ENCODE results near the gene NT5C2. TPM values are rescaled to one million over a fixed set of nuclear protein-coding genes. Genes with fewer than 3 reads are reported as not detected.

Gene NT5C2
- total RNA-seq, 2 experiments from 2014 or later = 39.3 to 44.3 TPM

DNA sequence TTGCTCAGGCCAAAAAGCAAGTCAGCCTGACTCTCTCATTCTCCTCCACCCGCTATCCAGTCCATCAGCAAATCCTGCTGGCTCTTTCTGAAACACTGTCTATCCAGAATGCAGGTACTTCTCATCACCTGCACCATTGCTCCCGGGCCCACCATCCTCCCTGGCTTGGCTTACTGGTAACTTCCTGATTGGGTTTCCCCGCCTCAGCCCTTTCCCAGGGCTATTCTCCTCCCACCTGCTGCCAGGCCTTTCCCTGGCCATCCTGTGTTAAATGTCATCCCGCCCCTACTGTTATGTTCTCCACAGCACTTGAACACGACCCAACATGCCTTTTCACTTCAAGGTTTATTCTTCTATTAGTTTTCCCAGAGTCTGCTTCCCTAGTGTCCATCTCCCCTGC is 150.9 kb downstream of the NT5C2 start:
- DNase-seq = no peak
- Mint-ChIP-seq H3K4me3 (no peak overlapping the region), H3K27me3 (ENCODE audit: low read depth) (no peaks in the 10 kb centered on the region), H3K9me3 (no peaks in the 10 kb centered on the region), H3K36me3 (ENCODE audit: low read depth) (no peaks in the 10 kb centered on the region), H3K4me1 (ENCODE audit: low read depth) (no peaks in the 10 kb centered on the region), H3K27ac (no peak overlapping the region)
- intact Hi-C loops (cut with micrococcal nuclease) = no loop called here
- CTCF ChIA-PET = no interaction called here

DNA sequence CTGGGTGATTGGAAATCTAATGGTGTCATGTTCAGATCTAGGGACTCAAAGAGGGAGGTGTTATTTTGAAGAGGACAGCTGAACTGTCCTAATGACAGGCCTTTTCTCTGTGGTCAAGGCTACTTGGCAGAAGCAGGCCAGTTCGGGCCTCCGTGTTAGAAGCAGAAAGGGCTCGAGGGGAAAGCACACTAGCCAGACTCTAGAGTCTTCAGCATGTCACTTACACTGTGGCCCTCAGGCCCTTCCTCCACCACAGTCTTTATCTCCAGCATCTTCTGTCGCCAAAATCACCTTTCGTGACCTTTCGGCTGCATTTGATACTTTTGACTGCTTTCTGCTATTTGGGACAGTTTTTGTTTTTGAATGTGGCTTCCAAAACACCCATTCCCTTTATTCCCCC is 151.7 kb downstream of the NT5C2 start:
- CTCF ChIA-PET = no interaction called here
- intact Hi-C loops (cut with micrococcal nuclease) = no loop called here

GRCh38 chr10:103040418-103040817 is 152.7 kb downstream of the NT5C2 start:
- no peak for DNase-seq
- Mint-ChIP-seq H3K27me3 (ENCODE audit: low read depth) (no peaks in the 10 kb centered on the region), H3K4me1 (ENCODE audit: low read depth) (no peaks in the 10 kb centered on the region), H3K36me3 (ENCODE audit: low read depth) (no peaks in the 10 kb centered on the region), H3K4me3 (no peak overlapping the region), H3K9me3 (no peaks in the 10 kb centered on the region), H3K27ac (no peak overlapping the region)
- CTCF ChIA-PET = interaction anchor here (1.1 kb wide), 1 partner anchor 14 kb away, joined by 3 read pairs; no protein-coding TSS in a partner anchor
- intact Hi-C loops (cut with micrococcal nuclease) = no loop called here

More for the DNA sequence above, 151.7 kb downstream of the NT5C2 start:
- no peaks in the 10 kb centered on the region for H3K4me1 Mint-ChIP-seq (ENCODE audit: low read depth)
- no peak for DNase-seq
- no peaks in the 10 kb centered on the region for H3K27me3 Mint-ChIP-seq (ENCODE audit: low read depth)
- no peak overlapping the region for H3K27ac Mint-ChIP-seq
- no peaks in the 10 kb centered on the region for H3K9me3 Mint-ChIP-seq
- no peaks in the 10 kb centered on the region for H3K36me3 Mint-ChIP-seq (ENCODE audit: low read depth)
- H3K4me3 Mint-ChIP-seq = no peak overlapping the region

- no peak for DNase-seq
- H3K4me1 Mint-ChIP-seq (ENCODE audit: low read depth) = no peaks in the 10 kb centered on the region
- no peaks in the 10 kb centered on the region for H3K36me3 Mint-ChIP-seq (ENCODE audit: low read depth)
- no peaks in the 10 kb centered on the region for H3K27me3 Mint-ChIP-seq (ENCODE audit: low read depth)
- H3K4me3 Mint-ChIP-seq = no peak overlapping the region
- CTCF ChIA-PET = no interaction called here
- intact Hi-C loops (cut with micrococcal nuclease) = no loop called here
- no peak overlapping the region for H3K27ac Mint-ChIP-seq
- no peaks in the 10 kb centered on the region for H3K9me3 Mint-ChIP-seq
These were observed 154.5 kb downstream of the NT5C2 start for GRCh38 chr10:103038570-103038969.

Other genes with a start within 250 kb of the NT5C2 start
- gene RPEL1, start 52.6 kb upstream of the NT5C2 start, total RNA-seq = under 1 TPM in 1 of 2 experiments, not detected in 1; 0.17 TPM
- gene INA, start 83.9 kb upstream of the NT5C2 start, total RNA-seq = under 1 TPM; 0.10 TPM
- 10 to 100 TPM; 10.6 to 10.7 TPM for gene PCGF6, start 157.9 kb upstream of the NT5C2 start, total RNA-seq
- gene TAF5, start 174.7 kb upstream of the NT5C2 start, total RNA-seq = 10 to 100 TPM; 16.3 TPM
- 100 to 1,000 TPM; 422 to 423 TPM for gene ATP5MK, start 203.2 kb upstream of the NT5C2 start, total RNA-seq
- 10 to 100 TPM; 50.1 TPM for gene PDCD11, start 203.4 kb upstream of the NT5C2 start, total RNA-seq